NCI-H2196 treated with DMSO at 0.1 percent for 48 hours (cell line): ENCODE results near the gene NHERF1.

ENCODE experiments used
- DNase-seq: peaks from one replicate; lab custom pipeline; 2025; ENCODE audit not compliant: unreplicated experiment; lab: John Stamatoyannopoulos, UW

The NHERF1 gene

GRCh38 chr17:74732042-74732867 lies 16.2 kb upstream of the NHERF1 start:
- no peak for DNase-seq

- DNase-seq, result no peak
These were observed 14.9 kb upstream of the NHERF1 start for GRCh38 chr17:74733365-74734122.

- DNase-seq, result no peak
These were observed 14.2 kb upstream of the NHERF1 start for GRCh38 chr17:74734256-74734655.

GRCh38 chr17:74736513-74737298 lies 11.7 kb upstream of the NHERF1 start, which contains the start of gene RAB37:
Gene RAB37, plus strand, starts transcription at chr17:74737256. Its CDS starts 17 bp downstream, at chr17:74737273.
- DNase-seq, result no peak

GRCh38 chr17:74737299-74738050 lies 11.0 kb upstream of the NHERF1 start:
- no peak for DNase-seq

DNA sequence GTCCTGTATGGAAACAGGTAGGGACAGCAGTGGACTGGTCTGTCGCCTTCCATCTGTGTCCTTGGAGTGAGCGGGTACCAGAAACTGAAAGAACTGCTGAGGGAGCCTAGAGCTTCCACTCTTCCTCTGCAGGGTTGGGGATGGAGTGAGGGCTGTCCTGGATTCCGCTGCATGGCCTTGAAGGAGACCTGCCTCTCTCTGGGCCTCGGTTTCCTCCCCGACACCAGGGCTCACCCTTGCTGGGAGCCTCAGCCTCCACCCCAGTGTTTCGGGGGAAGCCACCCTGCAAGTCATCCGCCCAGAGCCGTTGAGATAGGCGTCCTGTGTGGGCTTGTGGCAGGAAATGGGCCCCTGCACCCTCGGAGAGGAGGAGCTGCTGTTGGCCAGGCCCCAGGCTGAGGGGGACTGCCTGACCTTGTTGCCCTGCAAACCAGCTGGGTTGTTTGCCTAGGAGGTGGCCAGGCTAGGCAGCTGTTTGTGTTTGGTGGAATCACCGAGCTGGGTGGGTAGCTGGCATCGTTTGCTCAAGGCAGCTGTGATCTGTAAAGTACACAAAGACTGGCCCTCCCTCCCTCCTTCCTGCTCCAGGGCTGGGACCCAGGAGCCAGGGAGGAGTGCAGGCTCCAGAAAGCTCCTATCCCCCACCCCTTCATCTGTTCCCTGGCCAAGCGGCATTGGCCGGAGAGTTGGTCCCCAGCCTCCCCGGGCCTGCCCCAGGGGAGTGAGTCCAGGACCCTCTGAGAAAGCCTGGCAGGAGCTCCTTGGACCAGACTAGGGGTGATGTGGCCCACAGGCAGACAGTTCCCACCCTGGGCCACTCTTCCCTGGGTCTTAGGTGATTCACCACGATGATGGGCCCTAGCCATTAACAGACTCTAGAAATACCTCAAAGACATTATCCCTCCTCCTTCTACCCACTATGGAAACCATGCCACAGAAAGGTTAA lies 10.1 kb upstream of the NHERF1 start:
- DNase-seq, result no peak

- DNase-seq, result no peak
These were observed 9.1 kb upstream of the NHERF1 start for GRCh38 chr17:74739227-74739831.

DNA sequence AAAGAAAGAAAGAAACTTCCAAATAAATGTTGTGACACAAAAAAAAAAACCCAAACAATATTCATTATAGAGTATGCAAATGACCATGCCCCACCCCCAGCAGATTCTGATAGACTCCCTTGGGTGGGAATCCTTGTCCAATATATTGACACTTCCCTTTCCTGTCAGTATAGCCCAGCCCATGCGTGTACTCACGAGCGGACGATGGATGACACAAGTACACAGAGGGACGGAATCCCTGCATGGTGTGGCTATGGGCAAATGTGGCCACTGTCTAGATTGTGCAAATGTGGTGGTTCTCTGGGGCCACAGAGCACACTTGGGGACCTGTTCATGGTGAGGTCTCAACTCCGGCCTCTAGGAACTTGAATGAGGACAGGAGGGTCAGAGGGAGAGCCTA lies 8.3 kb upstream of the NHERF1 start:
- no peak for DNase-seq

DNA sequence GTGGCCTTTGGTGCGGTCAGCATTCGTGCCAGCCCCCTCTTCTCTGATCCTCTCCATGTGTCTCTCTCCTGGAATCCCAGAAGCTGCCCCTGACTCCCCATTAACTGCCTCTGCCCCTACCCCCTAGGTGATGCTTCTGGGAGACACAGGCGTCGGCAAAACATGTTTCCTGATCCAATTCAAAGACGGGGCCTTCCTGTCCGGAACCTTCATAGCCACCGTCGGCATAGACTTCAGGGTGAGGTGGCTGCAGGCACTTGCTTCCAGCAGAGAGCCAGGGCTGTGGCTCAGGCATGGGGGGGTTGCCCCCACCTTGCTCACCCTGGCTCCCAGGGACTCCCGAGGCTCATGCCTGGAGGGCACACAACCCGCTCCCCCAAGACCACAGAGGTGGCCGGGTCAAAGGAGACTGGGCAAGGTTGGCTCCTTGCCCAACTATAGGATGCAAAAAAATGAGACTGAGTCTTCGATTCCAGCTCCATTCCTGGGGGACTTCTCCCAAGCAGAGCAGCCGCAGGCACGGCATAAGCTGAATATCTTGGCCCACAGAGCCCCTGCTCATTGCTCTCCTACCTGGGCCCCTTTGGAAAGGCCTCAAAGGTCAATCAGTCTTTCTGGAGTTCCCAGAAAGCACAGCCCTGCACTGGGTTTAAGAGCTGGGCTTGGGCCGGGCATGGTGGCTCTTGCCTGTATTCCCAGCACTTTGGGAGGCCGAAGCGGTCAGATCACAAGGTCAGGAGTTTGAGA lies 7.6 kb upstream of the NHERF1 start:
- DNase-seq, result no peak

DNA sequence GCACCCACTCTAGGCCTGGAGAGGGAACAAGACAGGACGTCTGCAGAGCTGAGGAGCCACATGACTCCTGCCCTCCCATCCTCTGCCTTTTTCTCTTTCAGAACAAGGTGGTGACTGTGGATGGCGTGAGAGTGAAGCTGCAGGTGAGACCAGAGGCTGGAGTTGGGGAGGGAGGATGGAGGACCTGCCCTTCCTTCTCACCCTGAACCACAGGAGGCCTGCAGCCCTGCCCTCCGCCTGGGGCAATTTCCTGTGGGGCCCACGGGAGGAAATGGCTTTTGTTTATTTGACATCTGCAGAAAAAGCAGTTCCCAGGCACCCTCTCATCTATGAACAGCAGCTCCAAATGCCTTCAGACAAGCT lies 6.3 kb upstream of the NHERF1 start:
- DNase-seq, result no peak

DNA sequence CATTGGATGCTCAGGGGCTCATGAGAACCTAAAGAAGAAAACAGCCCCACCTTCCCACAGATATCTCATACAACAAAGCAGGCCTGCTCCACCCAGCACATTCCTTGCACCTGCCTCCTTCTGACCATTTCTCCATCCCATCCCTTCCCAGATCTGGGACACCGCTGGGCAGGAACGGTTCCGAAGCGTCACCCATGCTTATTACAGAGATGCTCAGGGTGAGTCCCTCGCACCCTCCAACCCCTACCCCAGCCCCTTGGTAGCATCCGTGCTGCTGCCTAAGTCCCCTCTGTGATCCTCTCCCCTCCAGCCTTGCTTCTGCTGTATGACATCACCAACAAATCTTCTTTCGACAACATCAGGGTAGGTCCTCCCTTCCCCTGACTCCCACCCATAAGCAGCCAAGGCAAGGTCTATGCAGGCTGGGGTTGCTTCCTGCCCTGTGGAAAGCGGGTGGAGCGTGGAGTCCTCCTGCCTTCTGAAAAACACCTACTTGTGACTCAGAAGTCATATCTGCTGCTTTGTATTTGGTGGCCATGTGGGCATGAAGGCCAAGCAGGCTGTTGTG lies 5.4 kb upstream of the NHERF1 start:
- no peak for DNase-seq

GRCh38 chr17:74743755-74744154 lies 4.7 kb upstream of the NHERF1 start:
- DNase-seq, result no peak

GRCh38 chr17:74744349-74744713 lies 4.1 kb upstream of the NHERF1 start:
- no peak for DNase-seq

DNA sequence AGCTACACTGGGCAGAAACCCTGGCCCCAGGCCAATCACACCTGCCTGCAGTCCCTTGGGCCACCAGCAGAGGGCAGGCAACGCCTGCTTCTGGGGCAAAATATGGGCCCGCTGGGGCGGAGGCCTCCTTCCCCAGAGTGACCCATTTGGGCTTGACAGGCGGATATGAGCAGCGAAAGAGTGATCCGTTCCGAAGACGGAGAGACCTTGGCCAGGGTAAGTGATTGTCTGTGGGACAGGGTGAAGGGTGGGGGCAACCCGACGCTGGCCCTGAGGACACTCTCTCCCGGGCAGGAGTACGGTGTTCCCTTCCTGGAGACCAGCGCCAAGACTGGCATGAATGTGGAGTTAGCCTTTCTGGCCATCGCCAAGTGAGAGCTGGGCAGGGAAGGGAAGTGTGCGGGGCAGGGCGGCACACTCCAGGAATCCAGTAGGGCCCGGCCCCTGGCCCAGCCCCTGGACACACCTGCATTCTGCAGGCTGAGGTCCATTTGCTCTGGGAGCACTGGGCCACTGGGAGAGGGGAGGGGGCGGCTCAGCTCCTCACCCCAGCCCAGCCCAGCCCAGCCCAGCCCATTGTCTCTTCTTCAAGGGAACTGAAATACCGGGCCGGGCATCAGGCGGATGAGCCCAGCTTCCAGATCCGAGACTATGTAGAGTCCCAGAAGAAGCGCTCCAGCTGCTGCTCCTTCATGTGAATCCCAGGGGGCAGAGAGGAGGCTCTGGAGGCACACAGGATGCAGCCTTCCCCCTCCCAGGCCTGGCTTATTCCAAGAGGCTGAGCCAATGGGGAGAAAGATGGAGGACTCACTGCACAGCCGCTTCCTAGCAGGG lies 3.5 kb upstream of the NHERF1 start:
- DNase-seq, result peak; percentile 38

DNA sequence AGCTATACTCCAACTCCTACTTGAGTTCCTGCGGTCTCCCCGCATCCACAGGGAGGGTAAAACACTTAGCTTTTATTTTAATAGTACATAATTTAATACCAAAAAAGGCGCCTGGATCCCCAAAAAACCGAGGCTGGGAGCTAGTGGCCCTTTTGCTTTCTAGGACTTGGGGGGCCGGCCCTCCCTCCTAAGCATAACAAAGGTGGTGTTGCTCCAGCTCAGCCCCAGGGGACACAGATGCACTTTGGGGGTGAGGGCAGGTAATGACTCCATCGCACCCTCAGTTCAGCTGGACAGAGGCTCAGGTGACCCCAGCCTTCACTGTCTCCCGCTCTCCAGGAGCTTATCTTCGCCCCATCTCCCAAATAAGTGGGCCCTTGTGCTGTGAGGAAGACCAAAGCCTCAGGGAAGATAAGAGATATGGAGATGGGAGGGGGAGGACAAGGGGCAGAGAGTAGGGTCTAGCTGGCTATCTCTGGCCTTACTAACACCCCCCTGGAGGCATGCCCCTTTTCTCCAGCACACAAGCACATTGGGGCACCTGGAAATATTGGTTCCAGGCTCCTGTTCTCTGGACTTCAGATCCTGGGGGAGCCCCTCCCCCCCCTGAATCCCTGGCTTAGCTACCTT lies 2.8 kb upstream of the NHERF1 start:
- DNase-seq, result no peak

GRCh38 chr17:74746376-74746775 lies 2.1 kb upstream of the NHERF1 start:
- DNase-seq, result no peak

DNA sequence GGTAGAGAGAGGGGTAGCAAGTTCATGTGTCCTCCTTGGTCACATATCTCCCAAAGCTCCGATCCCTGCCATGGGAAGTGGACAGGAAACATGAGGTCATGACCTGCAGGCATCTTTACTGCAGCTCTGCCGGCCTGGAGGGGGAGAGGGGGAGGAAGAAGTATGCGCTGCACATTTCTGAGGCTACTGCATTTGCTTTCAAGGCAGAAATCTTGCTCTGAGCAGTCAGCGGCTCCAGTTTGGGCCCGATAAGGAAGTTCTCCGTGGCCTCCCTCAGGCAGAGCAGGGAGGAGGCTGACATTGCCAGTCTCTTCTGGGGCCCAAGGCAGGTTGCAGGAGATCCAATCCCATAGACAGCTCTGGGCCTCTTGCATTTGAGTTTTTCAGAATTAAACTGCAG lies 1.5 kb upstream of the NHERF1 start:
- DNase-seq, result no peak
